Suprapubic skin (tissue), 4 donors: ENCODE results near the gene GRIA2.

Experiments used
- EP300 ChIP-seq: sonication (generic); formaldehyde crosslinking; IDR thresholded peaks from one replicate; pipeline ENCODE4 v1.6.1; 2017; ENCODE audit warnings: antibody characterized with exemption
- POLR2A ChIP-seq, 2 donors: fragments of 450-650 bp; IDR thresholded peaks; one replicate each; pipeline ENCODE4 v1.6.1; 2017; ENCODE audit warnings: antibody characterized with exemption in 2 of 2, mild to moderate bottlenecking in 2 of 2, moderate library complexity in 2 of 2
- POLR2AphosphoS5 ChIP-seq, 3 donors: sonication (generic); formaldehyde crosslinking; IDR thresholded peaks; one replicate each; pipeline ENCODE4 v1.6.1; 2017; ENCODE audit warnings: antibody characterized with exemption in 3 of 3
- TF ChIP-seq, protein P1 (sequence below), 2 donors: fragments of 200-600 bp in 1 of 2; fragments of 450-650 bp in 1 of 2; sonication (generic) in 1 of 2; IDR thresholded peaks; one replicate each; pipeline ENCODE4 v1.5.1; 2016 to 2019; ENCODE audit warnings: antibody characterized with exemption in 2 of 2, mild to moderate bottlenecking in 1 of 2, moderate library complexity in 1 of 2

DNA sequence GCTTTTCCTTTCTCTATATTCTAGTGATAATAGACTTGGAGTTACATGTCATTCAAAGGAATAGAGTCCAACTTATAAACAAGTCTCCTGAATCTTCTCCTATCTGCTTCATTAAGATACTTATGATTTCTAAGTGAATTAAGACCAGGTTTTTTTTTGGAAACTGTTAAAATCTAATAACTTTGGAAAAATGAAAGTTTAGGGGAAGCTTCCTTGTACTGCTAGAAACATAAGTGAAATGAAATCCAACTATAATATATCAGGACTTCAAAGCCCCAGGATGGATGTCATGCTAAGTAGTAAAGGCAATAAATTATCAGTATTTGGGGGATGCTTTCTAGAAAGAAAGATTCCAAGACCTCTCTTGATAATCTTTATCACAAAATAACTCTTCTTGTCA, 24.8 kb downstream of the GRIA2 start:
- TF ChIP-seq, protein P1, sequence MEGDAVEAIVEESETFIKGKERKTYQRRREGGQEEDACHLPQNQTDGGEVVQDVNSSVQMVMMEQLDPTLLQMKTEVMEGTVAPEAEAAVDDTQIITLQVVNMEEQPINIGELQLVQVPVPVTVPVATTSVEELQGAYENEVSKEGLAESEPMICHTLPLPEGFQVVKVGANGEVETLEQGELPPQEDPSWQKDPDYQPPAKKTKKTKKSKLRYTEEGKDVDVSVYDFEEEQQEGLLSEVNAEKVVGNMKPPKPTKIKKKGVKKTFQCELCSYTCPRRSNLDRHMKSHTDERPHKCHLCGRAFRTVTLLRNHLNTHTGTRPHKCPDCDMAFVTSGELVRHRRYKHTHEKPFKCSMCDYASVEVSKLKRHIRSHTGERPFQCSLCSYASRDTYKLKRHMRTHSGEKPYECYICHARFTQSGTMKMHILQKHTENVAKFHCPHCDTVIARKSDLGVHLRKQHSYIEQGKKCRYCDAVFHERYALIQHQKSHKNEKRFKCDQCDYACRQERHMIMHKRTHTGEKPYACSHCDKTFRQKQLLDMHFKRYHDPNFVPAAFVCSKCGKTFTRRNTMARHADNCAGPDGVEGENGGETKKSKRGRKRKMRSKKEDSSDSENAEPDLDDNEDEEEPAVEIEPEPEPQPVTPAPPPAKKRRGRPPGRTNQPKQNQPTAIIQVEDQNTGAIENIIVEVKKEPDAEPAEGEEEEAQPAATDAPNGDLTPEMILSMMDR (IDR thresholded peaks at IDR 0.05) = no peak
- no peak for TF ChIP-seq POLR2AphosphoS5 (IDR thresholded peaks at IDR 0.05)
- no peak for TF ChIP-seq POLR2A (IDR thresholded peaks at IDR 0.05)
- no peak for TF ChIP-seq EP300
